ENCODE results near the gene SLC7A9. TPM values are rescaled to one million over a fixed set of nuclear protein-coding genes. Genes with fewer than 3 reads are reported as not detected.

Gene SLC7A9
- total RNA-seq, 2 experiments from 2014 or later, result not detected

DNA sequence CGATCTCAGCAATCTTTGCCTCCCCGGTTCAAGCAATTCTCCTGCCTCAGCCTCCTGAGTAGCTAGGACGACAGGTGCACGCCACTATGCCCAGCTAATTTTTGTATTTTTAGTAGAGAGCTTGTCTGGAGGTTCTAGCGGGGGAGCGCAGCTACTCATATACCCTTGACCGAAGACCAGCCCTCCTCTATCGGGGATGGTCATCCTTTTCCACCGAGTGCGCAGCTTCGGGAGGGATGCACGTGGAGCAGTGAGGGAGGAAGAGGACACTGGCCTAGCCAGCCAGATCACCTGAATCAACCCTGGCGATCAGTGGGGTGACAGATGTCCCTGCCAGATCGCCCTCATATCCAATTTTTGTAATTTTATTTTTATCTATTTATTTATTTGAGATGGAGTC is 6.8 kb downstream of the SLC7A9 start:
- Histone ChIP-seq H3K36me3 (ENCODE audit: insufficient read depth, low read length) (no peaks in the 10 kb centered on the region), H3K9me2 (ENCODE audit: insufficient read depth, low read length) (no peaks in the 10 kb centered on the region), H3K79me2 (ENCODE audit: insufficient read depth, low read depth, low read length) (no peaks in the 10 kb centered on the region), H3K4me1 (ENCODE audit: insufficient read depth, low read length, poor library complexity, severe bottlenecking) (no peaks in the 10 kb centered on the region), H3K27ac (ENCODE audit: low read depth, low read length, poor library complexity, severe bottlenecking) (no peak overlapping the region), H3K4me3 (ENCODE audit: low read depth, low read length, poor library complexity, severe bottlenecking) (no peak overlapping the region), H4K20me1 (ENCODE audit: insufficient read depth, low read length) (no peaks in the 10 kb centered on the region), H2AFZ (ENCODE audit: low read length) (no peak overlapping the region), H3K9me3 (ENCODE audit: low read length) (no peaks in the 10 kb centered on the region), H3K4me2 (ENCODE audit: low read length) (no peak overlapping the region)
- TF ChIP-seq, protein P1, sequence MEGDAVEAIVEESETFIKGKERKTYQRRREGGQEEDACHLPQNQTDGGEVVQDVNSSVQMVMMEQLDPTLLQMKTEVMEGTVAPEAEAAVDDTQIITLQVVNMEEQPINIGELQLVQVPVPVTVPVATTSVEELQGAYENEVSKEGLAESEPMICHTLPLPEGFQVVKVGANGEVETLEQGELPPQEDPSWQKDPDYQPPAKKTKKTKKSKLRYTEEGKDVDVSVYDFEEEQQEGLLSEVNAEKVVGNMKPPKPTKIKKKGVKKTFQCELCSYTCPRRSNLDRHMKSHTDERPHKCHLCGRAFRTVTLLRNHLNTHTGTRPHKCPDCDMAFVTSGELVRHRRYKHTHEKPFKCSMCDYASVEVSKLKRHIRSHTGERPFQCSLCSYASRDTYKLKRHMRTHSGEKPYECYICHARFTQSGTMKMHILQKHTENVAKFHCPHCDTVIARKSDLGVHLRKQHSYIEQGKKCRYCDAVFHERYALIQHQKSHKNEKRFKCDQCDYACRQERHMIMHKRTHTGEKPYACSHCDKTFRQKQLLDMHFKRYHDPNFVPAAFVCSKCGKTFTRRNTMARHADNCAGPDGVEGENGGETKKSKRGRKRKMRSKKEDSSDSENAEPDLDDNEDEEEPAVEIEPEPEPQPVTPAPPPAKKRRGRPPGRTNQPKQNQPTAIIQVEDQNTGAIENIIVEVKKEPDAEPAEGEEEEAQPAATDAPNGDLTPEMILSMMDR (conservative IDR thresholded peaks at IDR 0.05; ENCODE audit: low read length), result no peak
- TF ChIP-seq EZH2phosphoT487 (IDR thresholded peaks at IDR 0.05; ENCODE audit: borderline replicate concordance, low read depth, low read length), result no peak
- no TSS peak for BruUV-seq (replicated peaks)
- intact Hi-C loops (cut with micrococcal nuclease; ENCODE audit: unreplicated experiment), result no loop called here
- CTCF ChIA-PET (ENCODE audit: unreplicated experiment), result no interaction called here
- POLR2A ChIA-PET, result interaction anchor here (0.5 kb wide), 1 partner anchor 24 kb away, joined by 3 read pairs; no protein-coding TSS in a partner anchor
- no peak for DNase-seq (ENCODE audit: low spot score)

DNA sequence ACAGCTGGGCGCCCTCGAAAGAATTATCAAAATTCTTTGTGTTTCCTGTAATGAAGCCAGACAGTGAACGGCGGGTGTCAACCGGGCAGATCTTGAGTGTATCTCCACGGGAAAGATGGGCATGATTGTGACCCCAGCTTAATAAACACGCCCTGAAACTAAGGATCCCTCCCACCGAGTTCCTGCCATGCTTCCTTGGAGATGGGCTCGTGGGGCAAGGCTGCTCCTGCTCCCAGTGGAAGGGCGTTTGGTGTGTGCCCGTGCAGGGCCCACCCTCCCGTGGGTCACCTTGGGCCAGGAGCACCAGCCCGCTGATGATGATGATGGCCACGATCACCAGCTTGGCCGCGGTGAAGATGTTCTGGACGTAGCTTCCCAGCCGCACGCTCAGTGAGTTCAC is 7.4 kb downstream of the SLC7A9 start:
- no peak for DNase-seq (ENCODE audit: low spot score)
- H3K4me2 ChIP-seq (ENCODE audit: low read length), result no peak overlapping the region
- TF ChIP-seq, protein P1 (conservative IDR thresholded peaks at IDR 0.05; ENCODE audit: low read length), result no peak
- no peak for TF ChIP-seq EZH2phosphoT487 (IDR thresholded peaks at IDR 0.05; ENCODE audit: borderline replicate concordance, low read depth, low read length)
- H4K20me1 ChIP-seq (ENCODE audit: insufficient read depth, low read length), result no peaks in the 10 kb centered on the region
- H3K9me2 ChIP-seq (ENCODE audit: insufficient read depth, low read length), result no peaks in the 10 kb centered on the region
- H3K79me2 ChIP-seq (ENCODE audit: insufficient read depth, low read depth, low read length), result no peaks in the 10 kb centered on the region
- H3K36me3 ChIP-seq (ENCODE audit: insufficient read depth, low read length), result no peaks in the 10 kb centered on the region
- no peak overlapping the region for H3K27ac ChIP-seq (ENCODE audit: low read depth, low read length, poor library complexity, severe bottlenecking)
- intact Hi-C loops (cut with micrococcal nuclease; ENCODE audit: unreplicated experiment), result no loop called here
- no peaks in the 10 kb centered on the region for H3K9me3 ChIP-seq (ENCODE audit: low read length)
- CTCF ChIA-PET (ENCODE audit: unreplicated experiment), result no interaction called here
- H3K4me1 ChIP-seq (ENCODE audit: insufficient read depth, low read length, poor library complexity, severe bottlenecking), result no peaks in the 10 kb centered on the region
- H2AFZ ChIP-seq (ENCODE audit: low read length), result no peak overlapping the region
- no TSS peak for BruUV-seq (replicated peaks)
- POLR2A ChIA-PET, result interaction anchor here (0.5 kb wide), 1 partner anchor 24 kb away, joined by 3 read pairs; no protein-coding TSS in a partner anchor
- H3K4me3 ChIP-seq (ENCODE audit: low read depth, low read length, poor library complexity, severe bottlenecking), result no peak overlapping the region

DNA sequence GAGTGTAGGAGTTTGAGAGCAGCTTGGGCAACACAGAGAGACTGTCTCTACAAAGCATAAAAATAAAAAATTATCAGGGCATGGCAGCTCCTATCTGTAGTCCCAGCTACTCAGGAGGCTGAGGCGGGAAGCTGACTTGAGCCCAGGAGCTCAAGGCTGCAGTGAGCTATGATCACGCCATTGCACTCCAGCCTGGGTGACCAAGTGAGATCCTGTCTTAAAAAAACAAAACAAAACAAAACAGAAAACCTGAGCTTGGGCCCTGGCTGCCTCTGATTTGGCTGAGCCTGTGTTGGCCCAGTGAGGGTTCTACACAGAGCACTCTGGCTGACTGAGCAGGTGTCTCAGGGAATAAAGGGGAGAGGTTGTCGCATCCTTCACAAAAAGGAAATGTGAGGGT is 8.0 kb downstream of the SLC7A9 start:
- no peaks in the 10 kb centered on the region for H3K9me3 ChIP-seq (ENCODE audit: low read length)
- no peak overlapping the region for H3K27ac ChIP-seq (ENCODE audit: low read depth, low read length, poor library complexity, severe bottlenecking)
- no peaks in the 10 kb centered on the region for H4K20me1 ChIP-seq (ENCODE audit: insufficient read depth, low read length)
- H3K4me3 ChIP-seq (ENCODE audit: low read depth, low read length, poor library complexity, severe bottlenecking), result no peak overlapping the region
- no peaks in the 10 kb centered on the region for H3K4me1 ChIP-seq (ENCODE audit: insufficient read depth, low read length, poor library complexity, severe bottlenecking)
- no peaks in the 10 kb centered on the region for H3K9me2 ChIP-seq (ENCODE audit: insufficient read depth, low read length)
- ChIA-PET POLR2A (no interaction called here), CTCF (ENCODE audit: unreplicated experiment) (no interaction called here)
- H2AFZ ChIP-seq (ENCODE audit: low read length), result no peak overlapping the region
- DNase-seq (ENCODE audit: low spot score), result no peak
- no peak for TF ChIP-seq EZH2phosphoT487 (IDR thresholded peaks at IDR 0.05; ENCODE audit: borderline replicate concordance, low read depth, low read length)
- TF ChIP-seq, protein P1 (conservative IDR thresholded peaks at IDR 0.05; ENCODE audit: low read length), result no peak
- no TSS peak for BruUV-seq (replicated peaks)
- intact Hi-C loops (cut with micrococcal nuclease; ENCODE audit: unreplicated experiment), result no loop called here
- no peak overlapping the region for H3K4me2 ChIP-seq (ENCODE audit: low read length)
- H3K79me2 ChIP-seq (ENCODE audit: insufficient read depth, low read depth, low read length), result no peaks in the 10 kb centered on the region
- no peaks in the 10 kb centered on the region for H3K36me3 ChIP-seq (ENCODE audit: insufficient read depth, low read length)
